ENCODE results near the gene PRLR.

Gene PRLR

DNA sequence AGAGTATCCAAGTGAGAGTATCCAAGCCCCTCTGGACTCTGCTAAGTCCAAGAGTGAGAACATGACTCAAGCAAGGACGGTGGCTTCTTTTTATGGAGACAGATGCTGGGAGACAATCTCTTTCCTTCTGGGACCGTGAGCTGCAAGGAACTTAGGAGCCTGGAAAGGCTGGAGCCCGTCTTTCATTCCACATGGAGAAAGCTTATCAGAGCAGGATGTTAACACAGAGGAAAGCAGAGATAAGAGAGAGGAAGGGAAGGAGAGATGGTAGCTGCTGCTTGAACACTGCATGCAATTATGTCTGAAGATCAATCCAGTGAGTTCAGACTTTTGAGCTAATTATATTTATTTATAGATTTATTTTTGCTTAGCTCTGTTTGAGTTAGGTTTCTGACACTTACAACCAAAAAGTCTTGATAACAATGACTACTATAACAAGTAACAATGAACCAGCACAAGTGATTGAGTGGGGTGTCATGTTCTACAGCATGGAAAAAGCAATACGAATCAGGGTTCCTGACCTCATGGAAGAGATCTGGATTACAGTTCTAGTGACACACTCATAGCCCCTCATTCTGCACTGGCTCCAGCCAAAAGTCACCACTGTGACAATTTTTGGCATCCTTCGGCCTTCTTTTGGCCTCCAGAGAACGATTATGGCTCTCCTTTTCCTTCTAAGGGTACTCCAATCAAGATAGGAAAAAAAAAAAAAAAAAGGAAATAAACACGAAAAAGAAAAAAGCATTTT lies 71.5 kb downstream of the PRLR start:
- DNase-seq: no peak

DNA sequence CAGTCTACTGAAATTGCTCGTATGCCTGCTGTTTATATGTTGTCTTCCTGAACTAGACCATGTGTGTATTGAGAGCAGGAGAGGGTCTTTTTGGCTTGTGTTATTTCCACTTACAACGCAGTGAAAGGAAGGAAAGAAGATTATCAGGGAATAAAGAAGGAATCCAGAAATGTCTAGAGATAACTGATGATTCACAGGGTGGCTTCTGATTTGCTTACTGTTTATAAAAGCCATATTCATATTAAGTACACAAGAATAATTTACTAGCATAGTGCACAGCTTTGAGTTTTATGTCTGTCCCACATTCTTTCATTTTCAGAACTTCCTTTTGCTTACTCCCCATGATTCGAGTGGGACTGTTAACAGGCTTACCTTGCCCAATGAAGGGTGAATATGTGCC lies 72.1 kb downstream of the PRLR start:
- DNase-seq: no peak

- no peak for DNase-seq
These were observed 76.8 kb downstream of the PRLR start for GRCh38 chr5:35153375-35153932.

DNA sequence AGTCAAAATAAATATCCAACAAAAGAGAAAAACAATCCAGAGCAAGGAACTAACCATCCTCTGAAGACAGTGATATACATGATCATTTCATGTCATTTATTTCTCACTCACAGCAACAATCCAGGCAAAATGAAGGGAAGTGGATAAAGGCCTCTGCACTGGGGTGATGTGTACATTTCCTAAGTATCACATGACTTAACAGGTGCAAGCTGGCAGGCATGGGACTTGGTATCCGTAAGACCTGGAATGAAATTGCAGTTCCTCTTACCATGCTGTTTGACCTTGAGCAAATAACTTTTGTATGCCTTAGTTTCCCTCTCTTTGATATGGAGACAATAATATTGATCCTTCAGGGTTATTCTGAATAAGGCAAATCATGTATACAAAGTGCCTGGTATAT lies 77.6 kb downstream of the PRLR start:
- no peak for DNase-seq

DNA sequence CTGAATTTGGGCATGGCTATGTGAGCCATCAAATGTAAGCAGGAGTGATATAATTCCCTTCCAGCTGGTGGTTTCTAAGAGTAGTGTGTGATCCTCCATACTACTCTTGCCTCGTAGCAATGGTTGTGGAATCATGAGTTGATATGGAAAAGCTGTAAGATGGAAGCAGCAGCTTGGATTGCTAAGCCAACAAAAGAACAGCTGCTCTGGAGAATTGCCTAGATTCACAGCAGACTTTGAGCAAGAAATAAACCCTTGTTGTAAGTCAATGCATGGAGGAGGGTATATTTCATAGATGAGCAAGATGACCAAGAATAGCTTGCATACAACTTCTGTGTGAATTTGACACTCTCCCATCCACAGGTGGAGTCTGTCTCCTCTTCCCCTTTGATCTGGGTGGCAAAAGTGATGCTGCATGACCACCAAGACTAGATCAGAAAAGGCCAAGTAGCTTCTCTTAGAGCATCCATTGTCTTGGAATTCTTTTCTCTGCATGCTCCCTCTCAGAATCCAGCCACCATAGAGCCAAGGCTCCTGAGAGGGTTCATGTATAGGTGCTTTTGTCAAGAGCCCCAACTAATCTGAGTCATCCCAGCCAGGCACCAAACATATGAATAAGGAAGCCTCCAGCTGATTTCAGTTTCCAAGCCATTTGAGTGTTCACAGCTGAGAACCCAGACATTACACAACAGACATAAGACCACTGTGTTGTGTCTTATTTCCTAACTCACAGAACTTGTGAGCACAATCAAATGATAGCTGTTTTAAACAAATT lies 79.0 kb downstream of the PRLR start:
- DNase-seq: no peak

DNA sequence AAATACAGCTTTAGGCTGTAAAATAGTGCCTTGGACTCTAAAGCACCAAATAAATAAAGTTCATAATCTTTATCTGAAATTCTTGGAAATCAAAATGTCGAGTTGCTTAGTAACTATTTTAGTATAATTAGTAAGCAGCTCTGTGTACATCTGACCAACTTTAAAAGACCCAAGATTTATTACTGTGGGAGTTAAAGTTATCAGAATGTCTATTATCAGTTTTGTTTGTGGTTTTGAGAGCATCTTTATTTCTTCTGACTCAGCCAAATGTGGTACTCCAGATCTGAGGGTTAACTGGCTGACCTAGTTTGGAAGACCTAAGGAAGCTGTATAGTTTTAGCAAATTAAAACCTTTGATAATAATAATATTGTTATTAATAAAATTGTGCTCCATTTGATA lies 81.2 kb downstream of the PRLR start:
- DNase-seq: no peak

- no peak for DNase-seq
These were observed 83.9 kb downstream of the PRLR start for GRCh38 chr5:35146406-35146805.

DNA sequence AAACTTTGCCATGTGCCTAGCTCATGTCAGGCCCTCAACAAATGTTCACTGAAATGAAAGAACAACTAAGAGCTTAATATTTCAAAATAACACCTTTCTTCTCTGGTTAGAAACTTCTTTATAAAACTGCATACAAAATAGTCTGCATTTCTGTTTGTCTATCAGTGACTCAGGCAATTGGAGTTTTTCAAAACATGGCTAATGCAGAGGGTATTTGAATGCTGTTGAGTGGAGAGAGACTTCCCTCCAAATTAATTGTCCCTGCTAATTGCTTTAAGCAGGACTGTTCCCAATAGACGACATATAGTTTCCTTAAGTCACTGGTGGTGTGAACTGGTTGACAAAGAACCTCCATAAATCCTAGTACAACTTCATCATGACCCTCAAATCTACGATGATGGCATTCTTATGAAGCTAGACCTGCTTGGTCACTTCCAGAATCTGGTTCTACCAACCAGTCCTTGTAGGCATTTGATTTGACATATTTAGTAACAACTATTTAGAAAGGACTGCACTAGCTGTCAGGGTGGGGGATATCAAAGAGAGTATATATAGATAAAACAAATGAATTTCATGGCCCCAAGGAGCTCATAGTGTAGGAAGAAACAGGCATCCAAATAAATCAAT lies 84.5 kb downstream of the PRLR start:
- no peak for DNase-seq

- no peak for DNase-seq
These were observed 85.3 kb downstream of the PRLR start for GRCh38 chr5:35145012-35145411.

GRCh38 chr5:35143841-35144240 lies 86.4 kb downstream of the PRLR start:
- DNase-seq: no peak

- DNase-seq: no peak
These were observed 88.5 kb downstream of the PRLR start for GRCh38 chr5:35141739-35142138.

DNA sequence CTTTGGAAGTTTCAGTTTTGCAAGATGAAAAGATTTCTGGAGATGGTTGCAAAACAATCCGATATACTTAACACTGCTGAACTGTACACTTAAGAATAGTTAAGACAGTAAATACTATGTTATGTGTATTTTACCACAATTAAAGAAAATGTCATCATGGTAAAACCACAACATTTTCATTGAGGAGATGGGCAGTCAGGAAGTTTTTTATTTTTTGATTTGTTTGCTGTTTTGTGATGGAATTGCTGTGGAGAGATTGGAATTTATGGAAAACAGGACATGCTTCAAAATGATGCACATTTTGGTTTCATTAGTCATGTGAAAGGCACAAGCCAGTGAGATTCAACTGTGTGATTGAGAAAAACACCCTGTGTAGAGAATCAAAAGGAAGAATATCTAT lies 92.1 kb downstream of the PRLR start:
- no peak for DNase-seq

GRCh38 chr5:35136386-35136785 lies 93.9 kb downstream of the PRLR start:
- no peak for DNase-seq

- DNase-seq: no peak
These were observed 95.0 kb downstream of the PRLR start for GRCh38 chr5:35135239-35135700.

GRCh38 chr5:35134278-35135030 lies 95.8 kb downstream of the PRLR start:
- no peak for DNase-seq

- no peak for DNase-seq
These were observed 97.1 kb downstream of the PRLR start for GRCh38 chr5:35133186-35133585.

- DNase-seq: no peak
These were observed 98.6 kb downstream of the PRLR start for GRCh38 chr5:35131723-35132122.

GRCh38 chr5:35129921-35130485 lies 100.3 kb downstream of the PRLR start:
- DNase-seq: no peak

GRCh38 chr5:35129276-35129675 lies 101.0 kb downstream of the PRLR start:
- DNase-seq: no peak

- no peak for DNase-seq
These were observed 103.3 kb downstream of the PRLR start for GRCh38 chr5:35127006-35127405.

DNA sequence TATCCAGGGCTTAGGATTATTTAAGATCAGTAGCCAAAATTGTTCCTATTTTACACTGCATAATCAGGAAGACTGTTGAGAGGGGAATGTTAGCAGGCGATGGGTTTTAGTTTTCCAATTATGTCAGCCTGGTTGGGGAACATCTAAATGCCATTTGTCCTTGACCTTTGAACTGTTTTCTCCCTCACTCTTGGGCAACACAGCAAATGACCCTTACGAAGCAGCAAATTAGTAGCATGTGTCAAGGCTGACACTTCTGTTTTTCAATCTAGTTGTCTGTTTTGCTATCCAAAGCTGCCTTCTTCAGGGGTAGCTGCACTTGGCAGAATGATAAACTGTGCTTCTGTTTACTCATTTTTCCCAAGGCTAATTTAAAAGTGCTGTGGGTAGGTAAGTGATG lies 104.5 kb downstream of the PRLR start:
- no peak for DNase-seq

- DNase-seq: no peak
These were observed 105.4 kb downstream of the PRLR start for GRCh38 chr5:35124932-35125331.

- DNase-seq: no peak
These were observed 107.5 kb downstream of the PRLR start for GRCh38 chr5:35122819-35123218.
